ENCODE data around the gene PLET1. TPM values are rescaled to one million over a fixed set of nuclear protein-coding genes. Genes with fewer than 3 reads are reported as not detected.

Gene PLET1
- total and polyA plus RNA-seq, 9 of the 15 experiments (the other 6 are each of a cell fraction or from before 2014, with no cell fraction given): not detected

GRCh38 chr11:112226062-112226830, 34.4 kb downstream of the PLET1 start, which contains the start of gene PTS (continued):
- TF ChIP-seq E2F4 (CRISPR knock-in tag; IDR thresholded peaks at IDR 0.05; ENCODE audit: low read depth) (no peak), CHCHD3 (CRISPR knock-in tag; IDR thresholded peaks at IDR 0.05) (no peak), TRIM25 (IDR thresholded peaks at IDR 0.05; ENCODE audit: borderline replicate concordance) (no peak), TCFL5 (CRISPR knock-in tag; conservative IDR thresholded peaks at IDR 0.05) (no peak), DEAF1 (CRISPR knock-in tag; IDR thresholded peaks at IDR 0.05) (no peak), BRD9 (IDR thresholded peaks at IDR 0.05; ENCODE audit: low read depth, partially characterized antibody) (no peak), CREB1 (IDR thresholded peaks at IDR 0.05) (peak; percentile 80), CREB1 (CRISPR knock-in tag; IDR thresholded peaks at IDR 0.05) (peak; percentile 82), SAFB (IDR thresholded peaks at IDR 0.05; ENCODE audit: borderline replicate concordance, low read depth, low read length) (no peak), GTF2A2 (tag; IDR thresholded peaks at IDR 0.05) (no peak), USF2 (CRISPR knock-in tag; IDR thresholded peaks at IDR 0.05) (no peak), ETS2 (tag; IDR thresholded peaks at IDR 0.05; ENCODE audit: borderline replicate concordance, poor library complexity, severe bottlenecking) (no peak), NONO (IDR thresholded peaks at IDR 0.05; ENCODE audit: low read depth in 2 of 2, low read length in 1 of 2) (0 out of 4 replicates have a peak, but pooled peaks of 1 of the 2 experiments have one; percentile 43), ELF2 (CRISPR knock-in tag; IDR thresholded peaks at IDR 0.05) (no peak), ZNF778 (CRISPR knock-in tag; IDR thresholded peaks at IDR 0.05) (no peak), ZNF184 (CRISPR knock-in tag; IDR thresholded peaks at IDR 0.05) (no peak), YY1 (IDR thresholded peaks at IDR 0.05; ENCODE audit: borderline replicate concordance in 1 of 3, control insufficient read depth in 1 of 3, extremely low read depth in 1 of 3, insufficient read depth in 3 of 3, insufficient read length in 1 of 3, insufficient replicate concordance in 2 of 3, low read depth in 1 of 3, low read length in 2 of 3) (peak in 2 of 3 experiments; percentile 9 to 41), ZBTB34 (CRISPR knock-in tag; IDR thresholded peaks at IDR 0.05) (no peak)
